GM12872 (cell line): ENCODE measurements around the gene HDGFL2.

Experiments used
- CTCF ChIP-seq: IDR thresholded peaks from 3 replicates; pipeline ENCODE4 v1.5.1; 2011; ENCODE audit warnings: low read depth, mild to moderate bottlenecking, low read length, moderate library complexity; ENCODE audit not compliant: insufficient read depth

HDGFL2 gene

GRCh38 chr19:4517451-4518057, 45.5 kb downstream of the HDGFL2 start:
- no peak for TF ChIP-seq CTCF

- TF ChIP-seq CTCF: no peak
Observed at GRCh38 chr19:4518345-4519171, 46.5 kb downstream of the HDGFL2 start, which contains the start of gene PLIN4. PLIN4 (minus strand) TSS chr19:4518486; CDS start chr19:4518272, 214 bp downstream.

DNA sequence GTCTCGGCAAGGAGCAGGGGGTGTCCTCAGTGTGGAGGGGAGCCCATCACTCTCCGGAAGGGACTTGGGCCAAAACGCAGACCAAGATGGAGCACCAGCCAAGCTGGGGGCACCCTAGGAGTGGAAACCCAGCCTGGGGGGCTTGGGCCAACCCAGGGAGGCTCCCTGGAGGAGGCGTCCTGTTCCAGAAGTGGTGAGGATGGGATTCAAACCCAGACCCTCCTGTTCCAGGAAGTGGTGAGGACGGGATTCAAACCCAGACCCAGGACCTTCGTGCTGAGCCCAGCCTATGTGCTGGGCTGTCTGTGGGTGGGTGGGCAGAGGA, 47.0 kb downstream of the HDGFL2 start:
- no peak for TF ChIP-seq CTCF

GRCh38 chr19:4519521-4520277, 47.6 kb downstream of the HDGFL2 start:
- TF ChIP-seq CTCF: no peak

DNA sequence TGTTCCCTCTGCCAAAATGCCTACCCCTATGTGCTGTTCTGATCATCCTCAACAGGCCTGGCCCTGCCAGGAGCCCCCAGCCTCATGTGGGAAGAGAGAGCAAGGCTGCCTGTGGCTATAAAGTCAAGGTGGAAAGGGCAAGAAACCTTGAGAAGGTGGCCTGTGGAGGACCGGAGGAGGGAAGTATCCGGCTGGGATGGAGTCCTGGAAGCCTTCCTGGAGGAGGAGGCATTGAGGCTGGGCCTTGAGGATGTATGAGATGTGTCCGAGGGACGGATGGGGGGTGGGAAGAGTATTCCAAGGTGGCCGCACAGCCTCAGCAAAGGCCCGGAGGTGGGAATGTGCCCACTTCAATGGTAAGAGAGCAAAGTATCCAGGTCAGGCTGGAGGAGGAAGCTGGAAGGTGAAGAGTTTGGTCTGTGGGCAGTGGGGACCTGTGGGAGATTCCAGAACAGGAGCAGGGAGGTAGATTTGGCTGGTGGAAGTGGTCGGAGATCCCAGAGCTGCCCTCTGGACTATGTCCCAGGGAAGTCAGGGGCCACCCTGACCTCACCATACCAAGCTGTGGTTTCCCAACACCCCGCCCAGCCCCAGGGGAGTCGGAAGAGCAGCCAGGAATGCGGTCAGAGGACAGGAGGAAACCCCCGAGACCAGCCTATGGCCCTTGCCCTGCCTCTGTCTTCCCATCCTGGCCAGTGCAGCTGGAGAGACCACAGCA, 49.2 kb downstream of the HDGFL2 start:
- TF ChIP-seq CTCF: no peak

- TF ChIP-seq CTCF: no peak
Observed at GRCh38 chr19:4521888-4522242, 49.8 kb downstream of the HDGFL2 start.
